ENCODE measurements around the gene OST4.

The OST4 gene

GRCh38 chr2:27086724-27087593, 15.5 kb upstream of the OST4 start, which contains the start of gene KHK:
KHK (plus strand) TSS chr2:27086772; CDS start chr2:27087260, 488 bp downstream.
- TF ChIP-seq RAD21 (IDR thresholded peaks at IDR 0.05; ENCODE audit: low read depth) = no peak
- TF ChIP-seq TAF1 (IDR thresholded peaks at IDR 0.05; ENCODE audit: low read depth) = peak; percentile 5; the same call in 1 of the 2 replicates
- no peak for TF ChIP-seq NFIC (IDR thresholded peaks at IDR 0.05)
- TF ChIP-seq USF1 (IDR thresholded peaks at IDR 0.05) = no peak
- TF ChIP-seq MAX (IDR thresholded peaks at IDR 0.05) = peak; percentile 53; the same call in 1 of the 2 replicates
- TF ChIP-seq FOXM1 (IDR thresholded peaks at IDR 0.05; ENCODE audit: borderline replicate concordance, low read depth) = no peak

GRCh38 chr2:27086090-27086723, 14.8 kb upstream of the OST4 start:
- TF ChIP-seq CREB1 (IDR thresholded peaks at IDR 0.05; ENCODE audit: low read depth) = 0 out of 2 replicates have a peak, but pooled peaks have one; percentile 20
- TF ChIP-seq EGR1 (IDR thresholded peaks at IDR 0.05) = peak; percentile 55
- TF ChIP-seq MAX (IDR thresholded peaks at IDR 0.05) = peak; percentile 91
- TF ChIP-seq TCF12 (IDR thresholded peaks at IDR 0.05; ENCODE audit: low read depth) = peak; percentile 32; the same call in 1 of the 2 replicates
- TF ChIP-seq FOXM1 (IDR thresholded peaks at IDR 0.05; ENCODE audit: borderline replicate concordance, low read depth) = no peak
- no peak for TF ChIP-seq YY1 (IDR thresholded peaks at IDR 0.05; ENCODE audit: low read depth)
- TF ChIP-seq USF1 (IDR thresholded peaks at IDR 0.05) = peak; percentile 89
- peak; percentile 41; the same call in 1 of the 2 replicates for TF ChIP-seq RAD21 (IDR thresholded peaks at IDR 0.05; ENCODE audit: low read depth)
- peak; percentile 48; the same call in 1 of the 2 replicates for TF ChIP-seq TAF1 (IDR thresholded peaks at IDR 0.05; ENCODE audit: low read depth)
- peak; percentile 80 for TF ChIP-seq ZBTB7A (IDR thresholded peaks at IDR 0.05; ENCODE audit: low read depth)
- TF ChIP-seq REST (IDR thresholded peaks at IDR 0.05; ENCODE audit: low read depth) = no peak
- TF ChIP-seq EP300 (IDR thresholded peaks at IDR 0.05; ENCODE audit: borderline replicate concordance) = 0 out of 2 replicates have a peak, but pooled peaks have one; percentile 18
- peak; percentile 31; the same call in 1 of the 2 replicates for TF ChIP-seq TEAD4 (IDR thresholded peaks at IDR 0.05)

- TF ChIP-seq RAD21 (IDR thresholded peaks at IDR 0.05; ENCODE audit: low read depth) = peak; percentile 65
- TF ChIP-seq FOXM1 (IDR thresholded peaks at IDR 0.05; ENCODE audit: borderline replicate concordance, low read depth) = no peak
- peak; percentile 80 for TF ChIP-seq MAX (IDR thresholded peaks at IDR 0.05)
- no peak for TF ChIP-seq TCF12 (IDR thresholded peaks at IDR 0.05; ENCODE audit: low read depth)
- no peak for TF ChIP-seq CEBPB (IDR thresholded peaks at IDR 0.05)
These were observed 14.2 kb upstream of the OST4 start for GRCh38 chr2:27085673-27086089.

- TF ChIP-seq NFIC (IDR thresholded peaks at IDR 0.05) = no peak
- no peak for TF ChIP-seq EP300 (IDR thresholded peaks at IDR 0.05; ENCODE audit: borderline replicate concordance)
- TF ChIP-seq TCF12 (IDR thresholded peaks at IDR 0.05; ENCODE audit: low read depth) = no peak
- no peak for TF ChIP-seq CEBPB (IDR thresholded peaks at IDR 0.05)
- TF ChIP-seq TAF1 (IDR thresholded peaks at IDR 0.05; ENCODE audit: low read depth) = no peak
- no peak for TF ChIP-seq YY1 (IDR thresholded peaks at IDR 0.05; ENCODE audit: low read depth)
- no peak for TF ChIP-seq TEAD4 (IDR thresholded peaks at IDR 0.05)
- no peak for TF ChIP-seq CREB1 (IDR thresholded peaks at IDR 0.05; ENCODE audit: low read depth)
- no peak for TF ChIP-seq ZBTB7A (IDR thresholded peaks at IDR 0.05; ENCODE audit: low read depth)
- TF ChIP-seq MAX (IDR thresholded peaks at IDR 0.05) = no peak
- no peak for TF ChIP-seq FOXM1 (IDR thresholded peaks at IDR 0.05; ENCODE audit: borderline replicate concordance, low read depth)
- TF ChIP-seq RAD21 (IDR thresholded peaks at IDR 0.05; ENCODE audit: low read depth) = no peak
- TF ChIP-seq EGR1 (IDR thresholded peaks at IDR 0.05) = no peak
- TF ChIP-seq REST (IDR thresholded peaks at IDR 0.05; ENCODE audit: low read depth) = no peak
- no peak for TF ChIP-seq USF1 (IDR thresholded peaks at IDR 0.05)
These were observed 13.7 kb upstream of the OST4 start for GRCh38 chr2:27085062-27085672.
